IPS DF 6.9 (cell line): ENCODE data around the gene ACTG2.
"Not testable (repeated sequence)": the region's sequence is repeated elsewhere in the genome, so short reads cannot be mapped to it uniquely, and the experiment has no call there.

Source experiments
- DNase-seq: peaks from one replicate; pipeline ENCODE4 v3.0.0-alpha.2; 2013; ENCODE audit warnings: low read depth, low spot score
- H3K27ac ChIP-seq: one replicate; pipeline ENCODE4 v1.5.1; 2013; ENCODE audit warnings: low read length, control low read depth
- H3K27me3 ChIP-seq: 2 replicates; pipeline ENCODE4 v1.6.1; 2013; ENCODE audit warnings: mild to moderate bottlenecking, low read length; ENCODE audit not compliant: control insufficient read depth, insufficient read depth
- H3K36me3 ChIP-seq: 2 replicates; pipeline ENCODE4 v1.6.1; 2013; ENCODE audit warnings: low read length; ENCODE audit not compliant: control insufficient read depth, insufficient read depth
- H3K4me1 ChIP-seq: 2 replicates; pipeline ENCODE4 v1.6.1; 2013; ENCODE audit warnings: low read length; ENCODE audit not compliant: control insufficient read depth, insufficient read depth
- H3K4me3 ChIP-seq: 2 replicates; pipeline ENCODE4 v1.5.1; 2013; ENCODE audit warnings: mild to moderate bottlenecking, low read length
- H3K9me3 ChIP-seq: 2 replicates; pipeline ENCODE4 v1.6.1; 2013; ENCODE audit warnings: low read length, inconsistent platforms; ENCODE audit not compliant: control insufficient read depth, insufficient read depth
- WGBS: extraction: QIAGEN DNeasy Blood & Tissue Kit; methylation state at CpG from one replicate; pipeline ENCODE4 v1.1.7; 2013; ENCODE audit warnings: mixed read lengths, missing lambda C conversion rate; ENCODE audit not compliant: insufficient read length, insufficient coverage; 5-methylcytosine and 5-hydroxymethylcytosine counted together

Gene ACTG2

GRCh38 chr2:73903313-73903712 is 10.5 kb downstream of the ACTG2 start:
- no peaks in the 10 kb centered on the region for H3K27me3 ChIP-seq
- no peaks in the 10 kb centered on the region for H3K36me3 ChIP-seq
- no CpG with 5 or more reads among the region's 4 CpGs for WGBS
- DNase-seq = no peak
- H3K4me1 ChIP-seq = no peaks in the 10 kb centered on the region
- no peaks in the 10 kb centered on the region for H3K9me3 ChIP-seq
- no peak overlapping the region for H3K4me3 ChIP-seq
- H3K27ac ChIP-seq = no peak overlapping the region

GRCh38 chr2:73903949-73904613 is 11.3 kb downstream of the ACTG2 start:
- not testable (repeated sequence) for H3K4me3 ChIP-seq, H3K27ac ChIP-seq, H3K36me3 ChIP-seq, DNase-seq, H3K9me3 ChIP-seq, H3K27me3 ChIP-seq, H3K4me1 ChIP-seq
- WGBS = no CpG with 5 or more reads among the region's 5 CpGs

GRCh38 chr2:73904952-73905351 is 12.1 kb downstream of the ACTG2 start:
- no peaks in the 10 kb centered on the region for H3K27me3 ChIP-seq
- H3K4me1 ChIP-seq = no peaks in the 10 kb centered on the region
- no peak overlapping the region for H3K4me3 ChIP-seq
- H3K9me3 ChIP-seq = no peaks in the 10 kb centered on the region
- no peak for DNase-seq
- H3K36me3 ChIP-seq = no peaks in the 10 kb centered on the region
- WGBS = no CpG with 5 or more reads among the region's 1 CpG
- H3K27ac ChIP-seq = no peak overlapping the region

- no CpG with 5 or more reads among the region's 5 CpGs for WGBS
- no peak overlapping the region for H3K4me3 ChIP-seq
- no peak overlapping the region for H3K27ac ChIP-seq
- H3K36me3 ChIP-seq = no peaks in the 10 kb centered on the region
- H3K27me3 ChIP-seq = no peaks in the 10 kb centered on the region
- H3K4me1 ChIP-seq = no peaks in the 10 kb centered on the region
- H3K9me3 ChIP-seq = no peaks in the 10 kb centered on the region
- no peak for DNase-seq
These were observed 14.2 kb downstream of the ACTG2 start for GRCh38 chr2:73906847-73907505.

- peak; percentile 43 for DNase-seq
- Histone ChIP-seq H3K4me3 (no peak overlapping the region), H3K27me3 (no peaks in the 10 kb centered on the region), H3K9me3 (no peaks in the 10 kb centered on the region), H3K4me1 (no peaks in the 10 kb centered on the region), H3K27ac (no peak overlapping the region), H3K36me3 (no peaks in the 10 kb centered on the region)
- no CpG with 5 or more reads among the region's 5 CpGs for WGBS
These were observed 15.1 kb downstream of the ACTG2 start for GRCh38 chr2:73907840-73908452.

GRCh38 chr2:73908689-73909652 is 16.2 kb downstream of the ACTG2 start:
- H3K4me1 ChIP-seq = no peaks in the 10 kb centered on the region
- H3K4me3 ChIP-seq = no peak overlapping the region
- H3K27ac ChIP-seq = no peak overlapping the region
- no peaks in the 10 kb centered on the region for H3K9me3 ChIP-seq
- WGBS = no CpG with 5 or more reads among the region's 10 CpGs
- no peak for DNase-seq
- no peaks in the 10 kb centered on the region for H3K27me3 ChIP-seq
- no peaks in the 10 kb centered on the region for H3K36me3 ChIP-seq

GRCh38 chr2:73910873-73911547 is 18.2 kb downstream of the ACTG2 start:
- no peaks in the 10 kb centered on the region for H3K36me3 ChIP-seq

GRCh38 chr2:73911548-73912208 is 18.9 kb downstream of the ACTG2 start:
- no peaks in the 10 kb centered on the region for H3K9me3 ChIP-seq
- no peak for DNase-seq
- H3K4me1 ChIP-seq = no peaks in the 10 kb centered on the region
- no peak overlapping the region for H3K4me3 ChIP-seq
- no CpG with 5 or more reads among the region's 8 CpGs for WGBS
- no peaks in the 10 kb centered on the region for H3K36me3 ChIP-seq
- H3K27ac ChIP-seq = no peak overlapping the region
- no peaks in the 10 kb centered on the region for H3K27me3 ChIP-seq

More at GRCh38 chr2:73910873-73911547, 18.2 kb downstream of the ACTG2 start:
- Histone ChIP-seq H3K27ac (no peak overlapping the region), H3K9me3 (no peaks in the 10 kb centered on the region), H3K4me3 (no peak overlapping the region), H3K27me3 (no peaks in the 10 kb centered on the region), H3K4me1 (no peaks in the 10 kb centered on the region)
- no peak for DNase-seq
- WGBS = no CpG with 5 or more reads among the region's 6 CpGs

- Histone ChIP-seq H3K27me3 (no peaks in the 10 kb centered on the region), H3K4me3 (no peak overlapping the region), H3K9me3 (no peaks in the 10 kb centered on the region), H3K4me1 (no peaks in the 10 kb centered on the region), H3K27ac (no peak overlapping the region), H3K36me3 (no peaks in the 10 kb centered on the region)
- no peak for DNase-seq
- no CpG with 5 or more reads among the region's 8 CpGs for WGBS
These were observed 20.7 kb downstream of the ACTG2 start for GRCh38 chr2:73913414-73914054.
